Measurements from ENCODE around the gene SNX18. TPM values are rescaled to one million over a fixed set of nuclear protein-coding genes. Genes with fewer than 3 reads are reported as not detected.

The SNX18 gene
- total and polyA plus RNA-seq, 2 of the 4 experiments (the other 2 are of a cell fraction), result 31.2 to 50.0 TPM

- WGBS, 2 experiments (ENCODE audit: extremely low coverage in 2 of 2, insufficient read length in 1 of 2), result 100% methylated on average over 2 of the region's 4 CpGs; no CpG with 5 or more reads in 1 of the 2 experiments
Observed at GRCh38 chr5:54573812-54574489, 56.4 kb downstream of the SNX18 start.

More at GRCh38 chr5:54573812-54574489, 56.4 kb downstream of the SNX18 start:
- Histone ChIP-seq H2BK15ac (ENCODE audit: low read depth, low read length) (no peak overlapping the region), H3K4me1 (ENCODE audit: control insufficient read depth, insufficient read depth, low read length) (peaks cover 2% of the 10 kb centered on the region; the same call in 1 of the 2 replicates), H2BK5ac (ENCODE audit: low read depth, low read length, poor library complexity, severe bottlenecking) (no peak overlapping the region), H4K91ac (ENCODE audit: insufficient read depth, low read depth, low read length) (no peak overlapping the region), H4K20me1 (ENCODE audit: insufficient read depth, low read length) (no peaks in the 10 kb centered on the region), H3K4me2 (ENCODE audit: low read depth, low read length) (no peak overlapping the region), H3K27ac (ENCODE audit: insufficient read depth, low read length) (no peak overlapping the region), H3K36me3 (ENCODE audit: control insufficient read depth, insufficient read depth, low read length) (no peaks in the 10 kb centered on the region), H3K9me1 (ENCODE audit: insufficient read depth, low read length) (no peaks in the 10 kb centered on the region), H3K4me3 (ENCODE audit: insufficient read depth, low read depth, low read length) (no peak overlapping the region), H3K23ac (ENCODE audit: low read depth, low read length) (no peak overlapping the region), H3K14ac (replicated peaks; ENCODE audit: low read depth, low read length) (no peak overlapping the region), H3K56ac (ENCODE audit: extremely low read depth, insufficient read depth, low read length) (no peak overlapping the region), H3K9ac (ENCODE audit: low read depth, low read length) (no peak overlapping the region), H2BK120ac (ENCODE audit: low read depth, low read length) (no peak overlapping the region), H2BK20ac (ENCODE audit: low read depth, low read length) (no peak overlapping the region), H3K4ac (ENCODE audit: low read depth, low read length) (no peak overlapping the region), H2AK9ac (replicated peaks; ENCODE audit: low read depth, low read length, poor library complexity) (no peak overlapping the region), H2AK5ac (ENCODE audit: low read depth, low read length) (no peak overlapping the region), H2AFZ (replicated peaks; ENCODE audit: low read length, poor library complexity) (no peak overlapping the region), H4K5ac (ENCODE audit: low read depth, low read length) (no peak overlapping the region), H4K8ac (ENCODE audit: low read depth in 2 of 2, low read length in 2 of 2) (no peak overlapping the region), H3K27me3 (ENCODE audit: control insufficient read depth, insufficient read depth, low read length) (no peaks in the 10 kb centered on the region), H3K9me3 (ENCODE audit: control insufficient read depth, insufficient read depth, low read length) (no peaks in the 10 kb centered on the region), H3K18ac (ENCODE audit: low read depth, low read length) (no peak overlapping the region), H3K79me1 (ENCODE audit: low read depth in 1 of 2, low read length in 2 of 2) (no peaks in the 10 kb centered on the region)
- DNase-seq (no peak), ATAC-seq (ENCODE audit: low read depth) (no peak)
- ChIA-PET CTCF (no interaction called here), POLR2A (ENCODE audit: unreplicated experiment) (no interaction called here)
- BruUV-seq (replicated peaks), result no TSS peak
- dilution Hi-C loops (cut with HindIII; ENCODE audit: low sequenced_read_pairs, unreplicated experiment) (no loop called here), in situ Hi-C loops (cut with MboI; ENCODE audit: low sequenced_read_pairs) (no loop called here), intact Hi-C loops (cut with micrococcal nuclease) (no loop called here)
- TF ChIP-seq FOS (IDR thresholded peaks at IDR 0.05; ENCODE audit: low read depth, low read length) (no peak), USF2 (IDR thresholded peaks at IDR 0.05; ENCODE audit: low read depth, low read length) (no peak), MAFK (IDR thresholded peaks at IDR 0.05; ENCODE audit: low read depth, low read length) (no peak), NFE2L2 (IDR thresholded peaks at IDR 0.05; ENCODE audit: low read depth, low read length) (no peak), CTCF (conservative IDR thresholded peaks at IDR 0.05; ENCODE audit: low read depth, low read length) (no peak), SMC3 (IDR thresholded peaks at IDR 0.05; ENCODE audit: low read depth, low read length) (no peak), RFX5 (IDR thresholded peaks at IDR 0.05; ENCODE audit: low read depth, low read length) (no peak), RAD21 (IDR thresholded peaks at IDR 0.05; ENCODE audit: low read length) (no peak), ELK1 (IDR thresholded peaks at IDR 0.05; ENCODE audit: borderline replicate concordance, low read depth, low read length) (no peak)
